ENCODE results near the gene BANK1.
A peak's percentile ranks its signal among the peaks of the same experiment; 100 is the strongest.

BANK1 gene

DNA sequence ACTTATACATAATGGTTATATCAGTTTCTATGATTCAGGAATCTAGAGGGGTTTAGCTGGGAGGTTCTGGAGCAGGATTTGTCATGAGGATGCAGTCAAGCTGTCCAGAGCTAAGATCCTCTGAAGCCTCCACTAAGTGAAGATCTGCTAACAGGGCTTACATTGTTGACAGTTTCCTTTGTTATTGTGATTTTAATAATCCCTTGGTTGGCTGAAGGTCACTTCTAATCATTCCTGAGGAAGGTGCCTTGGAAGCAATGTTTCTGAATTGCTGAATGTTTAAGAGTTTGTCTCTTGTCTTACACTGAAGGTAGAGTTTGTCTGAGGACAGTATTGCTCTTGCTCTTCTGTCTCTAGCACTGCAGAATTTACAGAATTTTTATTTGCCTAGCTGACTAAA lies 41.3 kb downstream of the BANK1 start:
- no peak for DNase-seq (ENCODE audit: low read depth)
- no peak overlapping the region for H3K4me3 ChIP-seq (ENCODE audit: low read depth, low read length)
- TF ChIP-seq CTCF (IDR thresholded peaks at IDR 0.05; ENCODE audit: control insufficient read depth, extremely low read depth, insufficient read depth) = no peak

GRCh38 chr4:101833480-101833879 lies 43.0 kb downstream of the BANK1 start:
- DNase-seq (ENCODE audit: low read depth) = no peak
- no peak for TF ChIP-seq CTCF (IDR thresholded peaks at IDR 0.05; ENCODE audit: control insufficient read depth, extremely low read depth, insufficient read depth)
- no peak overlapping the region for H3K4me3 ChIP-seq (ENCODE audit: low read depth, low read length)

DNA sequence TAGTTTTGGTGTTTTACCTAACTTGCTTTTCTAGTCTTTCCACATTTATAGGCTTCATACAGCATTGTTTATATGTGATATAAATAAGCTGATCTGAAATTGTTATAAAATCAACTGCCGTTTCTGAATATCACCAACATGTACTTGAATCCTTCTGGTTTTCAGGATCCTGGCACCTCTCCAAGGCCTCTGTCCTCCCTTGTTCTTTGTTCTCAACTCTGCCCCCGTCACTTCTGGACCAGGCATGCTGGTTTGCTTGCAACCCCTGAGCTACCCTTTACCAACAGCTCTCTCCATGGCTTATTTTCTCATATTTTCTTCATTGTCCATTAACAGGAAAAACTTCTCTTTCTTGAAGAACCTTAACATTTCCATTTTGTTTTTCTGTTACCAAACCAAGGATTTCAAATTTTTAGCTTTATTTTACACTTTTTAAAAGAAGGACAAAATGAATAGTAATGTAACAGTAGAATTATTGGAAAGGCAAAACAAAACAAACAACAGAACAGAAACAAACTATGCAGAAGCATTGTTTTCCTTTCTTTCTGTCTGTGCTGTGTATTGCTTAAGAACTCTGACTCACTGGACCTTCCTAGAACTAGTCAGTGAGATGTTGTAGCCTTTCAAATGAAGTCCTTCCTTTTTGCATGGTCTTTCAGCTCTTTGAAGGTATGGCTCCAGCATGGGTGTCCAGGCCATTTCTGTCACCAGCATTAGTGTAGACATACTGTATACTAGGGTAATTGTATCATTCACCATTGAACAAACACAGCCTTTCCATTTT lies 44.8 kb downstream of the BANK1 start:
- H3K4me3 ChIP-seq (ENCODE audit: low read depth, low read length) = 0 out of 2 replicates have a peak overlapping the region, but pooled peaks have one; percentile 22
- DNase-seq (ENCODE audit: low read depth) = peak; percentile 66
- no peak for TF ChIP-seq CTCF (IDR thresholded peaks at IDR 0.05; ENCODE audit: control insufficient read depth, extremely low read depth, insufficient read depth)

GRCh38 chr4:101843054-101843453 lies 52.5 kb downstream of the BANK1 start:
- TF ChIP-seq CTCF (IDR thresholded peaks at IDR 0.05; ENCODE audit: control insufficient read depth, extremely low read depth, insufficient read depth) = no peak

DNA sequence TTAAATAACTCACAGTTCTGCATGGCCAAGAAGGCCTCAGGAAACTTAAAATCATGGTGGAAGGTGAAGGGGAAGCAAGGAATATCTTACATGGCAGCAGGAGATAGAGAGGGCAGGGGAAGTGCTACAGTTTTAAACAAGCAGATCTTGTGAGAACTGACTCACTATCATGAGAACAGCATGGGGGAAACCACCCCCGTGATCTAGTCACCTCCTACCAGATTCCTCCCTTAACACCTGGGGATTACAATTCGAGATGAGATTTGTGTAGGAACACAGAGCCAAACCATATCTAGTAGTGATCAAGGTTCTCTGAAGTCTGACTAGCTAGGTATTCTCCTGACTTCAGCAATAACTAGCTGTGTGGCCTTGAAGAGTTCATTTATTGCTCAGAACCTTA lies 56.0 kb downstream of the BANK1 start:
- no peak overlapping the region for H3K4me3 ChIP-seq (ENCODE audit: low read depth, low read length)
- TF ChIP-seq CTCF (IDR thresholded peaks at IDR 0.05; ENCODE audit: control insufficient read depth, extremely low read depth, insufficient read depth) = no peak
- DNase-seq (ENCODE audit: low read depth) = no peak

More at GRCh38 chr4:101843054-101843453, 52.5 kb downstream of the BANK1 start:
- no peak for DNase-seq (ENCODE audit: low read depth)
- no peak overlapping the region for H3K4me3 ChIP-seq (ENCODE audit: low read depth, low read length)

DNA sequence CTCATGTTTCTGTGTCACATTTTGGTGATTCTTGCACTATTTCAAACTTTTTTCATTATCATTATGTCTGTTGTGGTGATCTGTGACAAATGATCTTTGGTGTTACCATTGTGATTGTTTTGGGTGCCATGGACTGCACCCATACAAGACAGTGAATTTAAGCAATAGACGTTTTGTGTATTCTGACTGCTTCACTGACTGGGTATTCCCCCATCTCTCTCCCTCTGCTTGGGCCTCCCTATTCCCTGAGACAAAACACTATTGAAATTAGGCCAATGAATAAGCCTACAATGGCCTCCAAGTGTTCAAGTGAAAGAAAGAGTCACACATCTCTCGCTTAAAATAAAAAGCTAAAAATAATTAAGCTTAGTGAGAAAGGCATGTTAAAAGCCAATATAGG lies 60.2 kb downstream of the BANK1 start:
- H3K4me3 ChIP-seq (ENCODE audit: low read depth, low read length) = no peak overlapping the region
- TF ChIP-seq CTCF (IDR thresholded peaks at IDR 0.05; ENCODE audit: control insufficient read depth, extremely low read depth, insufficient read depth) = no peak

DNA sequence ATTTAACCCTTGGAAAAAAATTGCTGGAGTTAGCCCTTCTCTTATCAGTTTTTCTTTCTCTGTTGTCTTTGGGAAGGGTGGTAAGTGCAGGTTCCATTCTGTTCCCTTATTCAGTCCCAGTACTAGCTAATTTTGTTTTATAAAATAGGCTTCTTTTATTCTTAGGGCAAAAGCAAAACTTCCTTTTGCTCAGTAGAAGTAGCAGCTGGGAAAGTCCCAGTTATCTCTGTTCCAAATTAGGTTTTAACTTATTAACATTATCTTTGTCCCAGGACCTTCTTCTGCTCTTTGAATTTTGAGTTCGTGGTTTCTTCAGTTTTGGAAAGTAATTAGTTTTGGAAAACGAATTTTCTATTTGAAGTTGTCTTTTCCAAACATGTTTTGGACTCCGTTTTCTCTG lies 61.1 kb downstream of the BANK1 start:
- H3K4me3 ChIP-seq (ENCODE audit: low read depth, low read length) = no peak overlapping the region
- DNase-seq (ENCODE audit: low read depth) = no peak
- TF ChIP-seq CTCF (IDR thresholded peaks at IDR 0.05; ENCODE audit: control insufficient read depth, extremely low read depth, insufficient read depth) = no peak

More for the DNA sequence above, 60.2 kb downstream of the BANK1 start:
- no peak for DNase-seq (ENCODE audit: low read depth)
